Stimulated activated CD8-positive, alpha-beta memory T cell treated with anti-CD3 and anti-CD28 coated beads, Interleukin-12 subunit alpha, Interleukin-12 subunit beta, amount 100 ng/mL, for 24 hours (primary cell): ENCODE data around the gene CEP112.
"Not testable (repeated sequence)": the region's sequence is repeated elsewhere in the genome, so short reads cannot be mapped to it uniquely, and the experiment has no call there.

Experiments used
- DNase-seq: peaks from one replicate; pipeline ENCODE4 v3.0.0-alpha.2; 2020; ENCODE audit errors: extremely low read depth

The CEP112 gene

GRCh38 chr17:66085221-66085620, 106.7 kb downstream of the CEP112 start:
- no peak for DNase-seq

- not testable (repeated sequence) for DNase-seq
These were observed 111.3 kb downstream of the CEP112 start for GRCh38 chr17:66080670-66081069.

- no peak for DNase-seq
These were observed 115.3 kb downstream of the CEP112 start for GRCh38 chr17:66076546-66077190.

- DNase-seq: no peak
These were observed 118.5 kb downstream of the CEP112 start for GRCh38 chr17:66073384-66073783.

- no peak for DNase-seq
These were observed 128.2 kb downstream of the CEP112 start for GRCh38 chr17:66063686-66064085.

GRCh38 chr17:66056148-66056547, 135.8 kb downstream of the CEP112 start:
- no peak for DNase-seq

- DNase-seq: no peak
These were observed 137.7 kb downstream of the CEP112 start for GRCh38 chr17:66054242-66054641.

GRCh38 chr17:66044083-66044482, 147.8 kb downstream of the CEP112 start:
- DNase-seq: no peak

- DNase-seq: no peak
These were observed 148.5 kb downstream of the CEP112 start for GRCh38 chr17:66043419-66043818.

- no peak for DNase-seq
These were observed 151.5 kb downstream of the CEP112 start for GRCh38 chr17:66040402-66040801.

- no peak for DNase-seq
These were observed 153.8 kb downstream of the CEP112 start for GRCh38 chr17:66038125-66038524.

GRCh38 chr17:66037221-66037620, 154.7 kb downstream of the CEP112 start:
- no peak for DNase-seq

GRCh38 chr17:66032082-66032712, 159.7 kb downstream of the CEP112 start:
- no peak for DNase-seq

GRCh38 chr17:66025551-66025950, 166.4 kb downstream of the CEP112 start:
- DNase-seq: no peak

GRCh38 chr17:66021757-66022156, 170.2 kb downstream of the CEP112 start:
- no peak for DNase-seq

GRCh38 chr17:66018786-66019185, 173.1 kb downstream of the CEP112 start:
- DNase-seq: no peak

GRCh38 chr17:66016231-66016630, 175.7 kb downstream of the CEP112 start:
- DNase-seq: no peak

GRCh38 chr17:66008680-66009079, 183.3 kb downstream of the CEP112 start:
- DNase-seq: no peak

GRCh38 chr17:66006654-66007053, 185.3 kb downstream of the CEP112 start:
- no peak for DNase-seq

- no peak for DNase-seq
These were observed 189.1 kb downstream of the CEP112 start for GRCh38 chr17:66002812-66003211.

- DNase-seq: no peak
These were observed 189.8 kb downstream of the CEP112 start for GRCh38 chr17:66002063-66002585.

GRCh38 chr17:66000216-66000615, 191.7 kb downstream of the CEP112 start:
- DNase-seq: no peak

- DNase-seq: no peak
These were observed 193.3 kb downstream of the CEP112 start for GRCh38 chr17:65998675-65999074.
